ENCODE measurements around the gene ERH. TPM values are rescaled to one million over a fixed set of nuclear protein-coding genes. Genes with fewer than 3 reads are reported as not detected.
A peak's percentile ranks its signal among the peaks of the same experiment; 100 is the strongest.
"Not testable (repeated sequence)": the region's sequence is repeated elsewhere in the genome, so short reads cannot be mapped to it uniquely, and the experiment has no call there.

The ERH gene
- polyA plus RNA-seq: 10 to 100 TPM; 39.4 to 78.0 (median 66.7) TPM

- Mint-ChIP-seq H3K4me1 (peaks cover 59 to 87% of the 10 kb centered on the region in 2 donors), H3K36me3 (peaks cover 11 to 18% (median 15%) of the 10 kb centered on the region in 3 donors), H3K27ac (peak within 1 kb of the TSS; percentile 97 to 100 (median 99)), H3K9me3 (no peaks in the 10 kb centered on the region), H3K27me3 (ENCODE audit: low read depth in 3 of 3) (peaks cover 4 to 9% (median 6%) of the 10 kb centered on the region in 3 donors), H3K4me3 (peak within 1 kb of the TSS; percentile 94 to 100 (median 98))
- peak; percentile 93 to 95 (median 95) for DNase-seq
Measured at GRCh38 chr14:69398053-69398817, at the start of gene ERH, which contains the start of gene SLC39A9. TSS of gene ERH (minus strand) at chr14:69398299. CDS start at chr14:69398233, 66 bp downstream. TSS of gene SLC39A9 (plus strand) at chr14:69398692. CDS start at chr14:69399370, 678 bp downstream.

DNA sequence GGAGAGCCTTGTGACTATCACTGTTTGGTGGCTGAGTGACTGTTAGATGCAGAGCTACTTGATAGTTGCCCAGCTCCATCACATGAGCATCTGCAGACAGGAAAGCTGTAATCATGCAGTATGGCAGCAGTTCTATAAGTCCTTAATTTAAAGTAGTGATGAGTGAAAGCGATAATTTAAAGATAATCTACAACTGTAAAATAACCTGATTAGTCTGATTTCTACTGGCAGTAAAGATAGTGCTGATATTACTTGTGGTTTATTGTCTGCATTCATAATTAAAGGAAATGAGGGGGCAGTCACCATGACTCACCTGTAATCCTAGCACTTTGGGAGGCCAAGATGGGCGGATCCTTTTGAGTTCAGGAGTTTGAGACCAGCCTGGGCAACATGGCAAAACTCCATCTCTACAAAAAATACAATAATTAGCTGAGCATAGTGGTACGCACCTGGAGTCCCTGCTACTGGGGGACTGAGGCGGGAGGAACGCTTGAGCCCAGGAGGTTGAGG lies 45.3 kb upstream of the ERH start:
- peaks cover 0 to 3% (median 0%) of the 10 kb centered on the region in 3 donors for H3K27me3 Mint-ChIP-seq (ENCODE audit: low read depth in 3 of 3)
- H3K4me3 Mint-ChIP-seq: no peak overlapping the region
- no peak for DNase-seq
- H3K9me3 Mint-ChIP-seq: no peaks in the 10 kb centered on the region
- peak overlapping the region in 1 of 6 donors; percentile 4 for H3K27ac Mint-ChIP-seq
- peaks cover 2 to 5% of the 10 kb centered on the region in 2 donors for H3K4me1 Mint-ChIP-seq
- peaks cover 15 to 36% (median 29%) of the 10 kb centered on the region in 3 donors for H3K36me3 Mint-ChIP-seq

GRCh38 chr14:69441948-69442347 lies 43.8 kb upstream of the ERH start:
- no peak overlapping the region for H3K4me3 Mint-ChIP-seq
- peaks cover 0 to 2% of the 10 kb centered on the region in 2 donors for H3K4me1 Mint-ChIP-seq
- DNase-seq: no peak
- no peaks in the 10 kb centered on the region for H3K9me3 Mint-ChIP-seq
- H3K27ac Mint-ChIP-seq: no peak overlapping the region
- H3K36me3 Mint-ChIP-seq: peaks cover 15 to 32% (median 27%) of the 10 kb centered on the region in 3 donors
- peaks cover 0 to 3% (median 0%) of the 10 kb centered on the region in 3 donors for H3K27me3 Mint-ChIP-seq (ENCODE audit: low read depth in 3 of 3)

DNA sequence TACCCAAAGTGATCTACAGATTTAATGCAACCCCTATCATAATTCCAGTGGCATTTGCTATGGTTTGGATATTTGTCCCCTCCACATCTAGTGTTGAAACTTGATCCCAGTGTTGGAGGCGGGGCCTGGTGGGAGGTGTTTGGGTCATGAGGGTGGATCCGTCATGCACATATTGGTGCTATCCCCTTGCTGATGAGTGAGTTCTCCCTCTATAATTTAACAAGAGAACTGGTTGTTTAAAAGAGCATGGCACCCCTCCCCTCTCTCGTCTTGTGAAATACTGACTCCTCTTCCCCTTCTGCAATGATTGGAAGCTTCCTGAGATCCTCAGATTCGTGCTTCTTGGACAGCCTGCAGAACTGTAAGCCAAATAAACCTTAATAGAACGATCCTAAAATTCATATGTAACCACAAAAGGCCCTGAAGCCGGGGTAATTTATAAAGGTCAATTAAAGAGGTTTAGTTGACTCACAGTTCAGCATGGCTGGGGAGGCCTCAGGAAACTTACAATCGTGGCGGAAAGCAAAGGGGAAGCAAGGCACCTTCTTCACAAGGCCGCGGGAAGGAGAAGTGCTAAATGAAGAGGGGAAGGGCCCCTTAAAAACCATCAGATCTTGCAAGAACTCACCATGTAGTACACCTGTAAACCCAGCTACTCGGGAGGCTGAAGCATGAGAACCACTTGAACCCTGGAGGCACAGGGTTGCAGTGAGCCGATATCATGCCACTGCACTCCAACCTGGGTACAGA lies 41.6 kb upstream of the ERH start:
- no peak for DNase-seq
- Mint-ChIP-seq H3K4me3 (no peak overlapping the region), H3K4me1 (peaks cover 6 to 16% of the 10 kb centered on the region in 2 donors), H3K9me3 (no peaks in the 10 kb centered on the region), H3K27ac (no peak overlapping the region), H3K36me3 (peaks cover 15 to 24% (median 15%) of the 10 kb centered on the region in 3 donors), H3K27me3 (ENCODE audit: low read depth in 3 of 3) (peaks cover 0 to 2% (median 0%) of the 10 kb centered on the region in 3 donors)

GRCh38 chr14:69432364-69432763 lies 34.3 kb upstream of the ERH start:
- Mint-ChIP-seq H3K36me3 (peaks cover 7 to 22% (median 10%) of the 10 kb centered on the region in 3 donors), H3K9me3 (no peaks in the 10 kb centered on the region), H3K4me3 (no peak overlapping the region), H3K27ac (peak overlapping the region in 1 of 6 donors; percentile 20), H3K4me1 (peaks cover 12 to 30% of the 10 kb centered on the region in 2 donors), H3K27me3 (ENCODE audit: low read depth in 3 of 3) (peaks cover 0 to 1% (median 0%) of the 10 kb centered on the region in 3 donors)
- DNase-seq: no peak

DNA sequence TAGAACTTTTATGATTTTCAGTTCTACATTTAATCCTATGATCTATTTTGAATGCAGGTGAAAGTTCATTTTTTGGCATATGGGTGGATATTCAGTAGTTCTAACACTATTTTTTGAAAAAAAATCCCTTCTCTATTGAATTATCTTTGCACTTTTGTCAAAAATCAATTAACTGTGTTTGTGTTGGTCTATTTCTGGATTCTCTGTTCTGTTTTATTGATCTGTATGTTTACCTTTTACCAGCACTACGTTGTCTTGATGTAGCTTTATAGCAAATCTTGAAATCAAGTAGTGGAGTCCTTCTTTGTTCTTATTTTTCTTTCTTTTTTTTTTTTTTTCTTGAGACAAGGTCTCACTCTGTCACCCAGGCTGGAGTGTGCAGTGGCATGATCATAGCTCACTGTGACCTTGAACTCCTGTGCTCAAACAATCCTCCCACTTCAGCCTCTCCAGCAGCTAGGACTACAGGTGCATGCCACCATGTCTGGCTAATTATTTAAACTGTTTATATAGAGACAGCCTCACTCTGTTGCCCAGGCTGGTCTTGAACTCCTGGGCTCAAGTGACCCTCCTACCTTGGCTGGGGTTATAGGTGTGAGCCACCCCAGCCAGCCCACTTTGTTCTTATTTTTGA lies 32.3 kb upstream of the ERH start:
- no peak for DNase-seq
- Mint-ChIP-seq H3K4me3 (no peak overlapping the region), H3K27me3 (ENCODE audit: low read depth in 3 of 3) (peaks cover 0 to 1% (median 0%) of the 10 kb centered on the region in 3 donors), H3K36me3 (peaks cover 11 to 29% (median 17%) of the 10 kb centered on the region in 3 donors), H3K27ac (no peak overlapping the region), H3K4me1 (peaks cover 12 to 21% of the 10 kb centered on the region in 2 donors), H3K9me3 (no peaks in the 10 kb centered on the region)

- H3K27me3 Mint-ChIP-seq (ENCODE audit: low read depth in 3 of 3): peaks cover 0 to 1% (median 0%) of the 10 kb centered on the region in 3 donors
- no peaks in the 10 kb centered on the region for H3K9me3 Mint-ChIP-seq
- DNase-seq: no peak
- peaks cover 18 to 36% (median 24%) of the 10 kb centered on the region in 3 donors for H3K36me3 Mint-ChIP-seq
- peaks cover 6 to 18% of the 10 kb centered on the region in 2 donors for H3K4me1 Mint-ChIP-seq
- no peak overlapping the region for H3K27ac Mint-ChIP-seq
- H3K4me3 Mint-ChIP-seq: no peak overlapping the region
Measured at GRCh38 chr14:69429643-69430042, 31.5 kb upstream of the ERH start.

- H3K27ac Mint-ChIP-seq: peak overlapping the region in 2 of 6 donors; percentile 10 to 25
- no peak overlapping the region for H3K4me3 Mint-ChIP-seq
- H3K4me1 Mint-ChIP-seq: peaks cover 6 to 17% of the 10 kb centered on the region in 2 donors
- no peaks in the 10 kb centered on the region for H3K9me3 Mint-ChIP-seq
- DNase-seq: no peak
- peaks cover 0 to 1% (median 0%) of the 10 kb centered on the region in 3 donors for H3K27me3 Mint-ChIP-seq (ENCODE audit: low read depth in 3 of 3)
- peaks cover 18 to 36% (median 24%) of the 10 kb centered on the region in 3 donors for H3K36me3 Mint-ChIP-seq
Measured at GRCh38 chr14:69428289-69428998, 30.3 kb upstream of the ERH start.

GRCh38 chr14:69427596-69427995 lies 29.5 kb upstream of the ERH start:
- Mint-ChIP-seq H3K9me3 (no peaks in the 10 kb centered on the region), H3K4me1 (peaks cover 3 to 17% of the 10 kb centered on the region in 2 donors), H3K27ac (no peak overlapping the region), H3K36me3 (peaks cover 18 to 36% (median 24%) of the 10 kb centered on the region in 3 donors), H3K4me3 (no peak overlapping the region), H3K27me3 (ENCODE audit: low read depth in 3 of 3) (peaks cover 0 to 1% (median 0%) of the 10 kb centered on the region in 3 donors)
- DNase-seq: no peak

- Mint-ChIP-seq H3K27ac (peak overlapping the region in 1 of 6 donors; percentile 2), H3K4me3 (no peak overlapping the region), H3K9me3 (no peaks in the 10 kb centered on the region), H3K36me3 (peaks cover 15 to 31% (median 20%) of the 10 kb centered on the region in 3 donors), H3K4me1 (peaks cover 24 to 25% of the 10 kb centered on the region in 2 donors), H3K27me3 (ENCODE audit: low read depth in 3 of 3) (no peaks in the 10 kb centered on the region)
- no peak for DNase-seq
Measured at GRCh38 chr14:69424149-69424923, 26.2 kb upstream of the ERH start.

GRCh38 chr14:69423279-69423678 lies 25.2 kb upstream of the ERH start:
- Mint-ChIP-seq H3K4me3 (no peak overlapping the region), H3K4me1 (peaks cover 33 to 35% of the 10 kb centered on the region in 2 donors), H3K27me3 (ENCODE audit: low read depth in 3 of 3) (no peaks in the 10 kb centered on the region), H3K27ac (no peak overlapping the region), H3K36me3 (peaks cover 15 to 20% (median 20%) of the 10 kb centered on the region in 3 donors), H3K9me3 (no peaks in the 10 kb centered on the region)
- DNase-seq: no peak

GRCh38 chr14:69416087-69416486 lies 18.0 kb upstream of the ERH start:
- H3K4me3 Mint-ChIP-seq; H3K27ac Mint-ChIP-seq; H3K36me3 Mint-ChIP-seq; DNase-seq; H3K9me3 Mint-ChIP-seq; H3K27me3 Mint-ChIP-seq (ENCODE audit: low read depth in 3 of 3): not testable (repeated sequence)
- peaks cover 42 to 48% of the 10 kb centered on the region in 2 donors for H3K4me1 Mint-ChIP-seq
